Activated effector memory CD4-positive, alpha-beta T cell treated with Interleukin-2 at 50 U/mL for 16 hours (primary cell): ENCODE data around the gene KIAA1671.

Source experiments
- DNase-seq: peaks from one replicate; pipeline ENCODE4 v3.0.0-alpha.2; 2020

Gene KIAA1671

GRCh38 chr22:25018009-25018408 lies 65.5 kb downstream of the KIAA1671 start:
- no peak for DNase-seq

- DNase-seq, result no peak
Measured at GRCh38 chr22:25019427-25020184, 67.1 kb downstream of the KIAA1671 start.

- DNase-seq, result no peak
Measured at GRCh38 chr22:25021409-25021808, 68.9 kb downstream of the KIAA1671 start.

- DNase-seq, result no peak
Measured at GRCh38 chr22:25021976-25022711, 69.6 kb downstream of the KIAA1671 start.

DNA sequence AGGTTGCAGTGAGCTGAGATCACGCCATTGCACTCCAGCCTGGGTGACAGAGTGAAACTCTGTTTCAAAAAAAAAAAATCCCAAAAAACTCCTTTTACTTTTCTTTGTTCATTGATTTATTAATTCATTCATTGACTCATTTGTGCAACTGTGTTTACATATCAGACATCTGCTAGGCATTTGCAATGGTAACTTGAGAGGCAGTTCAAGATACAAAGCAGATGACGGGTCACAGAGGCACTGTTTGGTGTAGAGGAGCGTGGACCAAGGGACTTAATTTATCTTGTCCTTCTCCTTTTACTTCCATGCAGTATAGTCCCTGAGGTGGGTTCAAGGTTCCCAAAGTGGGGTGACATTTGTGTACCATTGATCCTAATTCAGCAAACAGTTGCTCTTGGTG lies 71.4 kb downstream of the KIAA1671 start:
- no peak for DNase-seq

- no peak for DNase-seq
Measured at GRCh38 chr22:25024895-25025294, 72.4 kb downstream of the KIAA1671 start.

- DNase-seq, result no peak
Measured at GRCh38 chr22:25025491-25026400, 73.2 kb downstream of the KIAA1671 start.

DNA sequence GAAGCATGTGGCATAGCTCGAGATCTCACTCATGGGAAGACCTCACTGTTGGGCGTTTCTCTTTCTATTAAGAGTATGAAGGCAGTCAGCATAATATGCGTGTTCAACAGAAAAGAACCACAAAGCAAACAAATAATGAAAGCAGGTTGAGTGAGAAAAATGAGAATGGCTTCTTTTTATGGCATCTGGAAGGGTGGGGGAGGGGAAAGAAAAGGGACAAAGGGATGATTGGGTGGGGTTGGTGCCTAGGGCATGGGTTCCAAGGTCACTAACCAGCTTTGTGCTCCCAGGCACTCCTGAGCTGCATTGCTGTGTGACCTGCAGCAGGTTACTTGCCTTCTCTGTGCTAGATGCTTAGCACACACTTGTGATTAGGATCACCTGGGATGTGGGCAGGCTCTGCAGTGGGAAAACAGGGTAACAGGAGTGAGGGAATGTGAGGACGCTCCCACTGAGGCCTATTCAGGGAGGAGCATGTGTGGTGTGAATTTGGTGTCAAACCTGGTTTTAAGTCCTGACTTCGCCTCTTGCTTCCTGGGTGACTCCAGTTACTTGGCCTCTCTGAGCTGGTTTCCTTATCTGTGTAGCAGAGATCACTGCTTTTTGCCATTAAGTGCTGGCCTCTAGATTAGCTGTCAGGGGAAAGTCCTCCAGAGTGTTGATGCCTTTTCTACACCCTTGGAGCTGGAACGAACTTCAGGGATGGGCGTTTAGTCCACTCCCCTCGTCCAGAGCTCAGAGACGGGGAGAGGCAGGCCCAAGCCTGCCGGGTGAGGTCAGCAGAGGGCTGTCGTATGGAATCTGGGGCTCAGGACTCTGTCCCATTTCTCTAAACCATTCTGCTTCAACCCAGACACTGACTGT lies 74.8 kb downstream of the KIAA1671 start:
- no peak for DNase-seq

DNA sequence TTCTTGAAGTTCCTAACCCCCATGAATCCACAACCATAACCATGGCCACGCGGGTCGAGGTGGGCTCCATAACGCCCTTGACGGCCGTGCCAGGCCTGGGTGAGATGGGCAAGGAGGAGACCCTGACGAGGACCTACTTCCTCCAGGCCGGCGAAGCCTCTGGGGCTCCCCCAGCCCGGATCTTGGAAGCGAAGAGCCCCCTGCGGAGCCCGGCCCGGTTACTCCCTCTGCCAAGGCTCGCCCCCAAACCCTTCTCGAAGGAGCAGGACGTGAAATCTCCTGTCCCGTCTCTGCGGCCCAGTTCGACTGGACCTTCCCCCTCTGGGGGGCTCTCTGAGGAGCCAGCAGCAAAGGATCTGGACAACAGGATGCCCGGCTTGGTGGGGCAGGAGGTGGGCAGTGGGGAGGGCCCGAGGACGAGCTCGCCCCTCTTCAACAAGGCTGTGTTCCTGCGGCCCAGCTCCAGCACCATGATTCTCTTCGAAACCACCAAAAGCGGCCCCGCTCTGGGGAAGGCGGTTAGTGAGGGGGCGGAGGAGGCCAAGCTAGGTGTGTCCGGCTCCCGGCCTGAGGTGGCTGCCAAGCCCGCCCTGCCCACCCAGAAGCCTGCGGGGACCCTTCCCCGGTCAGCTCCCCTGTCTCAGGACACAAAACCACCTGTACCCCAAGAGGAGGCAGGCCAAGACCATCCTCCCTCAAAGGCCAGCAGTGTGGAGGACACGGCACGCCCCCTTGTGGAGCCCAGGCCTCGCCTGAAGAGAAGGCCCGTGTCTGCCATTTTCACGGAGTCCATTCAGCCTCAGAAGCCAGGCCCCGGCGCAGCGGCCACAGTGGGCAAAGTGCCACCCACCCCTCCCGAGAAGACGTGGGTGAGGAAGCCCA lies 75.7 kb downstream of the KIAA1671 start:
- no peak for DNase-seq

DNA sequence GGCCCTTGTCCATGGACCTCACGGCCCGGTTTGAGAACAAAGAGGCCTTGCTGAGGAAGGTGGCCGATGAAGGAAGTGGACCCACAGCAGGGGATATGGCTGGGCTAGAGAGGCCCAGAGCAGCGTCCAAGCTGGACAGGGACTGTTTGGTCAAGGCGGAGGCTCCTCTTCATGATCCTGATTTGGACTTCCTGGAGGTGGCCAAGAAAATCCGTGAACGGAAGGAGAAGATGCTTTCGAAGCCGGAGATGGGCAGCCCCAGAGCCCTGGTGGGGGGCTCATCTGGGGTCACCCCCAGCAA lies 76.3 kb downstream of the KIAA1671 start:
- DNase-seq, result no peak

DNA sequence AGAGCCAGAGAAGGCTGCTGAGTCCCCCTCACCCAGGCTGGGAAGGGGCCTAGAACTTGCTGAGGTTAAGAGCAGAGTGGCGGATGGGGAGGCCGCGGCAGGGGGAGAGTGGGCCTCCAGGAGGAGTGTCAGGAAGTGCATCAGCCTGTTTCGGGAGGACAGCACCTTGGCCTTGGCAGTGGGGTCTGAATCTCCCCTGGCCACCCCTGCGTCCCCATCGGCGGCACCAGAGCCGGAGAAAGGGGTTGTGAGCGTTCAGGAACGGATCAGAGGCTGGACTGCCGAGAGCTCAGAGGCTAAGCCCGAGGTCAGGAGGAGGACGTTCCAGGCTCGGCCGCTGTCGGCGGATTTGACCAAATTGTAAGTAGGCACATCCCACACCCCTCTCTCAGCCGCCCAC lies 76.7 kb downstream of the KIAA1671 start:
- no peak for DNase-seq

GRCh38 chr22:25030636-25031035 lies 78.1 kb downstream of the KIAA1671 start:
- no peak for DNase-seq

DNA sequence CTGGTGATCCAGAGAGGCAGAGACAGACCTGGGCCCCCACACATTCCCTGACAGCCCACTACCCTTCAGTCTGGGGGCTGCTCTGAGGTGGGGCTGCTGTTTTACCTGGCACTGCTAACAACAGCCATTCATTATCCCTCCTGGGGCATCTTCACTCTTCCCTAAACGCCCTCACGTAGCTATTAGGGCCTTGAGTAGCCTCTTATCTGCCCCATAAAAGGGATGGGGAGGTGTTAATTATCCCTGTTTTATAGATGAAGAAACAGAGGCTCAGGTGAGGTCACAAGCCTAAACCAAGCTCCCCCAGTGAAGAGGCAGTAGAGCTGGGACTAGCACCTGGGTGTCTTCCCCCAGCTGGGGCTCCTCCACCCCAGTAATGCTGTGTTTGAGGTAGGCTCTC lies 79.5 kb downstream of the KIAA1671 start:
- DNase-seq, result no peak

- no peak for DNase-seq
Measured at GRCh38 chr22:25035715-25036114, 83.2 kb downstream of the KIAA1671 start.

GRCh38 chr22:25038239-25038638 lies 85.7 kb downstream of the KIAA1671 start:
- no peak for DNase-seq

DNA sequence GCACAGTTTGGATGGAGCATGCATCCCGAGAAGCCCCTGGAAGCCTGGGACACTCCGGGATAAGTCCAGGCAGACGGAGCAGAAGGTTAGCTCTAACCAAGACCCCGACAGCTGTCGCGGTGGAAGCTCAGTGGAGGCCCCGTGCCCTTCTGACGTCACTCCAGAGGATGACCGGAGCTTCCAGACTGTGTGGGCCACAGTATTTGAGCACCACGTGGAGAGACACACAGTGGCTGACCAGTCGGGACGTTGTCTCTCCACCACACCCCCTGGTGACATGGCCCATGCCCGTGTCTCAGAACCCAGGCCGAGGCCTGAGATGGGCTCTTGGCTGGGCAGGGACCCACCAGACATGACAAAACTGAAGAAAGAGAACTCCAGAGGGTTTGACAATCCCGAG lies 86.3 kb downstream of the KIAA1671 start:
- no peak for DNase-seq

GRCh38 chr22:25039255-25039654 lies 86.7 kb downstream of the KIAA1671 start:
- no peak for DNase-seq

DNA sequence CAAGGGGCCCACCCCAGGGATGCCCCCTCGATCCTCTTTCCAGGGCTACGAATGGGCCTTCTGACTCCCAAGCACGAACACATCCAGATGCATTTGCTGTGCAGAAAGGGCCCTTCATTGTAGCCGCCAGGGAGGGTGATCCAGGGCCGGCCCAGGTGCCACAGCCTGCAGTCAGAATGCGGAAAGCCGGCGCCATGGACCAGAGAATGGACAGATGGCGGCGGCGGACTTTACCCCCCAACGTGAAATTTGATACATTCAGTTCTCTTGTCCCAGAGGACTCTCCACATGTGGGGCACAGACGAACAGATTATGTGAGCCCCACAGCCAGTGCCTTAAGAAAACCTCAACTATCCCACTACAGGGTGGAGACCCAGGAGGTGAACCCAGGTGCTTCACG lies 87.2 kb downstream of the KIAA1671 start:
- no peak for DNase-seq

DNA sequence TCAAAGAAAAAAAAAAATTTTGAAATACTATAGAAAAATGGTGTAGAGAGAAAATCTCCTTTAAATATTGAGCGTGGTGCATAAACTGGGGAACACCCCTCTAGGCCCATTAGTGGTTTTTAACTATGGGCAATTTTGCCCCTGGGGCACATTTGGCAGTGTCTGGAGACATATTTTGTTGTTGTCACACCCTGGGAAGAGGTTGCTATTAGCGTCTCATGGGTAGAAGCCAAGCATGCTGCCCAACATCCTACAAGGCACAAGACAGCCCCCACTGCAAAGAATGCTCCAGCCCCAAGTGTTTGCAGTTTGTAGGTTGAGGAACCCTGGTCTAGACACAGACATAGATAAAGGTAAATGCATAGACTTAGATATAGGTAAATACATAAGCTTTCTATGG lies 92.6 kb downstream of the KIAA1671 start:
- DNase-seq, result no peak

- no peak for DNase-seq
Measured at GRCh38 chr22:25048071-25048470, 95.6 kb downstream of the KIAA1671 start.
